ENCODE measurements around the gene ZNF217.

DNA sequence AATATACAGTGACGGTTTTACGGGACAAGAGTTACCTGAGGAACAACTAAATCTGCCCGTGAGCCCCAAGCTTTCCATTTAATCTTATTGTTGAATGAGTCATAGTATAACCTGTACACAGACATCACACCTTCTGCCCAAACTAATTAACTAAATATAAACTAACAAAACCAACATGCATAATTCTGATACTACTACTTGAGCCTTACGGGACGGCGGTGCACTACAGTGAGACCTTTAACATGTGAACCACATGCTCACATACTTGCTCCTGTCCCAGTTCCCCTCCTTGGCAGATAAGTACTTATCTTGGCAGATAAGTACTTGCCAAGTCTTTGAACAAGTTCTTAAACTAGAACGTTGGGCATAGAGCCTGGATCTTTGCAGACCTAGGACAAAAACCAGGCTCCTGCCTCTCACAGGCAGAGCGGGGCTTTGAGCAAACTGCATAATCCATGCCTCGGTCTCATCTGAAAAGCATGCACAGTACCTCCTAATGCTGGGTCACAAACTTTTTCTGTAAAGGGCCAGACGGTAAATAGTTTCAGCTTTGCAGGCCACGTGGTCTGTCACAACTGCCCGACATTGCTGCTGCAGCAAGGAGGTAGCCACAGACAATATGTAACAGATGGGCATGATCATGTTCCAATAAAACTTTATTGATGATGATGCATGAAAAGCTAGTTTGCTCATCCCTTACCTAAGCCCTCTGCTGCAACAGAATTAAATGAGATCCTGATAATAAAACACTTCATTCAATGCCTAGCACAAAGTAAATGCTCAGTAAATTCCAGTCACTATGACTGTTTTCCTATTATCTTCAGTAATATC, 23.0 kb downstream of the ZNF217 start:
- TF ChIP-seq, protein P1, sequence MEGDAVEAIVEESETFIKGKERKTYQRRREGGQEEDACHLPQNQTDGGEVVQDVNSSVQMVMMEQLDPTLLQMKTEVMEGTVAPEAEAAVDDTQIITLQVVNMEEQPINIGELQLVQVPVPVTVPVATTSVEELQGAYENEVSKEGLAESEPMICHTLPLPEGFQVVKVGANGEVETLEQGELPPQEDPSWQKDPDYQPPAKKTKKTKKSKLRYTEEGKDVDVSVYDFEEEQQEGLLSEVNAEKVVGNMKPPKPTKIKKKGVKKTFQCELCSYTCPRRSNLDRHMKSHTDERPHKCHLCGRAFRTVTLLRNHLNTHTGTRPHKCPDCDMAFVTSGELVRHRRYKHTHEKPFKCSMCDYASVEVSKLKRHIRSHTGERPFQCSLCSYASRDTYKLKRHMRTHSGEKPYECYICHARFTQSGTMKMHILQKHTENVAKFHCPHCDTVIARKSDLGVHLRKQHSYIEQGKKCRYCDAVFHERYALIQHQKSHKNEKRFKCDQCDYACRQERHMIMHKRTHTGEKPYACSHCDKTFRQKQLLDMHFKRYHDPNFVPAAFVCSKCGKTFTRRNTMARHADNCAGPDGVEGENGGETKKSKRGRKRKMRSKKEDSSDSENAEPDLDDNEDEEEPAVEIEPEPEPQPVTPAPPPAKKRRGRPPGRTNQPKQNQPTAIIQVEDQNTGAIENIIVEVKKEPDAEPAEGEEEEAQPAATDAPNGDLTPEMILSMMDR (IDR thresholded peaks at IDR 0.05): no peak
- TF ChIP-seq POLR2A (IDR thresholded peaks at IDR 0.05): no peak

Measured in vagina (tissue), 2 donors.